Measurements from ENCODE around the gene SLC7A8. TPM values are rescaled to one million over a fixed set of nuclear protein-coding genes. Genes with fewer than 3 reads are reported as not detected.
A peak's percentile ranks its signal among the peaks of the same experiment; 100 is the strongest.

Gene SLC7A8
- polyA plus RNA-seq, 6 donors from 2014 or later: 0.31 to 0.50 (median 0.48) TPM; not detected in 3

GRCh38 chr14:23106747-23107045 lies 76.8 kb downstream of the SLC7A8 start:
- Mint-ChIP-seq H3K4me1 (peaks cover 0 to 19% (median 12%) of the 10 kb centered on the region in 3 donors), H3K4me3 (no peak overlapping the region), H3K9me3 (no peaks in the 10 kb centered on the region), H3K27ac (peak overlapping the region in 1 of 6 donors; percentile 43), H3K27me3 (no peaks in the 10 kb centered on the region), H3K36me3 (no peaks in the 10 kb centered on the region)
- DNase-seq (no peak), ATAC-seq (ENCODE audit: low read depth in 2 of 2) (no peak)

GRCh38 chr14:23105348-23105824 lies 78.1 kb downstream of the SLC7A8 start:
- no peaks in the 10 kb centered on the region for H3K27me3 Mint-ChIP-seq
- ATAC-seq (ENCODE audit: low read depth in 2 of 2): no peak
- H3K4me1 Mint-ChIP-seq: peaks cover 1 to 19% (median 12%) of the 10 kb centered on the region in 3 donors
- no peaks in the 10 kb centered on the region for H3K9me3 Mint-ChIP-seq
- DNase-seq: no peak
- H3K4me3 Mint-ChIP-seq: peak overlapping the region in 1 of 8 donors; percentile 41
- H3K36me3 Mint-ChIP-seq: no peaks in the 10 kb centered on the region
- peak overlapping the region in 2 of 6 donors; percentile 59 to 62 for H3K27ac Mint-ChIP-seq

GRCh38 chr14:23104591-23105347 lies 78.7 kb downstream of the SLC7A8 start, which contains the start of gene CIROP:
TSS of gene CIROP (minus strand) at chr14:23104989. CDS start at chr14:23104920, 69 bp downstream.
- no peak for ATAC-seq (ENCODE audit: low read depth in 2 of 2)
- DNase-seq: no peak
- Mint-ChIP-seq H3K36me3 (no peaks in the 10 kb centered on the region), H3K27ac (peak within 1 kb of the TSS in 3 of 6 donors; percentile 12 to 62 (median 59)), H3K9me3 (no peaks in the 10 kb centered on the region), H3K27me3 (no peaks in the 10 kb centered on the region), H3K4me3 (peak within 1 kb of the TSS in 3 of 8 donors; percentile 30 to 68 (median 41)), H3K4me1 (peaks cover 6 to 22% (median 12%) of the 10 kb centered on the region in 3 donors)

GRCh38 chr14:23104070-23104590 lies 79.3 kb downstream of the SLC7A8 start:
- ATAC-seq (ENCODE audit: low read depth in 2 of 2) (no peak), DNase-seq (no peak)
- Mint-ChIP-seq H3K4me3 (no peak overlapping the region), H3K36me3 (no peaks in the 10 kb centered on the region), H3K27me3 (no peaks in the 10 kb centered on the region), H3K4me1 (peaks cover 10 to 24% (median 12%) of the 10 kb centered on the region in 3 donors), H3K9me3 (no peaks in the 10 kb centered on the region), H3K27ac (peak overlapping the region in 2 of 6 donors; percentile 12 to 44)

GRCh38 chr14:23103581-23103980 lies 79.9 kb downstream of the SLC7A8 start:
- Mint-ChIP-seq H3K27me3 (no peaks in the 10 kb centered on the region), H3K27ac (no peak overlapping the region), H3K9me3 (no peaks in the 10 kb centered on the region), H3K4me3 (no peak overlapping the region), H3K36me3 (no peaks in the 10 kb centered on the region), H3K4me1 (peaks cover 10 to 24% (median 12%) of the 10 kb centered on the region in 3 donors)
- DNase-seq: no peak
- ATAC-seq (ENCODE audit: low read depth in 2 of 2): no peak

GRCh38 chr14:23102801-23103200 lies 80.7 kb downstream of the SLC7A8 start:
- Mint-ChIP-seq H3K27ac (no peak overlapping the region), H3K9me3 (no peaks in the 10 kb centered on the region), H3K36me3 (no peaks in the 10 kb centered on the region), H3K4me1 (peaks cover 10 to 25% (median 12%) of the 10 kb centered on the region in 3 donors), H3K4me3 (no peak overlapping the region), H3K27me3 (no peaks in the 10 kb centered on the region)
- ATAC-seq (ENCODE audit: low read depth in 2 of 2): no peak
- no peak for DNase-seq

GRCh38 chr14:23101986-23102625 lies 81.4 kb downstream of the SLC7A8 start:
- Mint-ChIP-seq H3K9me3 (no peaks in the 10 kb centered on the region), H3K4me1 (peaks cover 10 to 32% (median 16%) of the 10 kb centered on the region in 3 donors), H3K4me3 (no peak overlapping the region), H3K27ac (no peak overlapping the region), H3K27me3 (no peaks in the 10 kb centered on the region), H3K36me3 (no peaks in the 10 kb centered on the region)
- DNase-seq: no peak
- ATAC-seq (ENCODE audit: low read depth in 2 of 2): no peak

GRCh38 chr14:23101213-23101970 lies 82.1 kb downstream of the SLC7A8 start:
- no peak for DNase-seq
- Mint-ChIP-seq H3K36me3 (no peaks in the 10 kb centered on the region), H3K4me1 (peaks cover 10 to 34% (median 15%) of the 10 kb centered on the region in 3 donors), H3K27ac (no peak overlapping the region), H3K27me3 (no peaks in the 10 kb centered on the region), H3K4me3 (no peak overlapping the region), H3K9me3 (no peaks in the 10 kb centered on the region)
- no peak for ATAC-seq (ENCODE audit: low read depth in 2 of 2)

GRCh38 chr14:23099212-23099861 lies 84.1 kb downstream of the SLC7A8 start:
- Mint-ChIP-seq H3K4me3 (peak overlapping the region in 2 of 8 donors; percentile 39 to 53), H3K27me3 (no peaks in the 10 kb centered on the region), H3K27ac (peak overlapping the region in 2 of 6 donors; percentile 13 to 65), H3K36me3 (no peaks in the 10 kb centered on the region), H3K4me1 (peaks cover 10 to 22% (median 11%) of the 10 kb centered on the region in 3 donors), H3K9me3 (no peaks in the 10 kb centered on the region)
- ATAC-seq (ENCODE audit: low read depth in 2 of 2): no peak
- no peak for DNase-seq

GRCh38 chr14:23097786-23098185 lies 85.7 kb downstream of the SLC7A8 start:
- DNase-seq (no peak), ATAC-seq (ENCODE audit: low read depth in 2 of 2) (no peak)
- Mint-ChIP-seq H3K27me3 (no peaks in the 10 kb centered on the region), H3K36me3 (no peaks in the 10 kb centered on the region), H3K9me3 (no peaks in the 10 kb centered on the region), H3K27ac (peak overlapping the region in 1 of 6 donors; percentile 81), H3K4me1 (peaks cover 10 to 22% (median 10%) of the 10 kb centered on the region in 3 donors), H3K4me3 (peak overlapping the region in 3 of 8 donors; percentile 25 to 80 (median 67))

- Mint-ChIP-seq H3K9me3 (no peaks in the 10 kb centered on the region), H3K36me3 (no peaks in the 10 kb centered on the region), H3K27ac (no peak within 1 kb of the TSS), H3K27me3 (no peaks in the 10 kb centered on the region), H3K4me1 (peaks cover 12 to 28% (median 16%) of the 10 kb centered on the region in 3 donors), H3K4me3 (no peak within 1 kb of the TSS)
- DNase-seq: peak; percentile 99
- peak; percentile 83 to 85 for ATAC-seq (ENCODE audit: low read depth in 2 of 2)
Measured at GRCh38 chr14:23095196-23096108, 88.0 kb downstream of the SLC7A8 start, which contains the start of gene C14orf119. TSS of gene C14orf119 (plus strand) at chr14:23095505. CDS start at chr14:23097659, 2,154 bp downstream.

- no peak for DNase-seq
- no peaks in the 10 kb centered on the region for H3K27me3 Mint-ChIP-seq
- no peak within 1 kb of the TSS for H3K27ac Mint-ChIP-seq
- peaks cover 0 to 1% of the 10 kb centered on the region in 2 donors for H3K36me3 Mint-ChIP-seq
- H3K9me3 Mint-ChIP-seq: no peaks in the 10 kb centered on the region
- no peak within 1 kb of the TSS for H3K4me3 Mint-ChIP-seq
- peaks cover 12 to 24% (median 12%) of the 10 kb centered on the region in 3 donors for H3K4me1 Mint-ChIP-seq
- ATAC-seq (ENCODE audit: low read depth in 2 of 2): peak; percentile 31 to 32
Measured at GRCh38 chr14:23094666-23095195, 88.7 kb downstream of the SLC7A8 start, which contains the start of gene ACIN1. TSS of gene ACIN1 (minus strand) at chr14:23095136. CDS start at chr14:23095112, 24 bp downstream.

Measured in naive B cell (primary cell).